GM21381 (cell line): ENCODE measurements around the gene RPP30.

Experiments
- ATAC-seq: cut with Tn5 transposase; IDR thresholded peaks from one replicate; pipeline ENCODE4 v1.9.1; 2021; ENCODE audit warnings: mild to moderate bottlenecking, moderate library complexity; ENCODE audit not compliant: unreplicated experiment

RPP30 gene

DNA sequence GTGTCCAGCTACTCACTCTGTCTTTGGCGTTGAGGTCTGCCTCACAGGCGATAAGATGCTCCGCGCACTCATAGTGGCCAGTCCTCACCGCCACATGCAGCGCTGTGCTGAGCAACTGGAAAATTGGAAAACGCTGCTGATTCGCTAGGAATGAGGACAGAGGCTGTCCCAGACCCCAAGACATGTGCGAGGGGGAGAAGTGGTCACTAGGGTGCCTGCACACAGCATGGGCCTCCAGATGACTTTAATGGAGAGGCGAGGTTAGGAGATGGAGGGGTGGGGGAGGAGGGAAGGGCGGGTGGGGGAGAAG is 43.9 kb downstream of the RPP30 start:
- ATAC-seq = no peak

GRCh38 chr10:90916392-90917237 is 44.8 kb downstream of the RPP30 start:
- no peak for ATAC-seq

DNA sequence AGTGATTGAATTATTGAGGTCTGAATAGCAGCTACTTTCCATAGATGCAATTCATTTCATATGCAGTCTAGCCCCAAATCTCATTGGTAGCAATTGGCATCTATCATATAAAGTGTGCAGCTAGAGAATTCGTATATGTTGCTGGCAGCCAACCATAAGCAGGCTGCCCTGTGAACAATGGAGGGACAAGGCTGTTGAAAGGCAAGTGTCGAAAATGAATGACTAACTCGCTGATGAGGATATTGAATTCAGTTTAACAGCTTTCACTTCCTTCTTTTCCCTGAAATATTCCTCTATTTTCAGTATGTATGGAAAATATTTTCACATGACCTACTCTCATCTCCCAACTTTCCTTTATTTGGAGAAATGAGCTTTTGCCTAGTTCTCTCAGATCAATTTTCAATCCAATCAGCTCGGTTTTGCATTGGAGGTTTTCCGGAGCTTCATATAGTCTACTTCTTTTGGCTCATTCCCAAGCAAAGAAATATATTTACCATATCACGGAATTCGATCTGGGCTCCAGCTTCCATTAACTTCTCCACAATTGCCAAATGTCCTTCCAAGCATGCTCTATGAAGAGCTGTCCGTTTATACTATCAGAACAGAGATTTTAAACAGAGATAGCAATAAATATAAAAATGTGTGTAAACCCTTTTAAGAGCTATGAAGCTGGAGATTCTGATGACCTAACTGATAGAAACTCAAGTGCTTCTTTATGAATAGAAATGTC is 45.6 kb downstream of the RPP30 start:
- no peak for ATAC-seq

DNA sequence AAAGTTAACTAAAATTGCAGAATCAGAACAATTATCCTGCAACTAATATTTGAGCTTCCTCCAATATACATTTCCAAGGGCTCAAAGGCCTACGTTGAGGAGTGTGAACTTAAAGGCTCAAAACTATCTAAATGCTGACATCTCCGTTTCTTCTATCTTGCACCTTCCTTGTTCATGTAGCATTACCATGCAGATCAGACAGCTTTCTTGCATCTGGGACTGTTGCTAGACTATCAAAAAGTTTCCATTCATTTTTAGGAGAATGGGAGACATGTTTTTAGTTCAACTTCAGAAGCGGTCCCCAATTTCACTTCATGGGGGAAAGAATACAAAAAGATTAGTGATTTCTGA is 46.2 kb downstream of the RPP30 start:
- ATAC-seq = no peak

- no peak for ATAC-seq
Observed at GRCh38 chr10:90919683-90920574, 48.2 kb downstream of the RPP30 start.

DNA sequence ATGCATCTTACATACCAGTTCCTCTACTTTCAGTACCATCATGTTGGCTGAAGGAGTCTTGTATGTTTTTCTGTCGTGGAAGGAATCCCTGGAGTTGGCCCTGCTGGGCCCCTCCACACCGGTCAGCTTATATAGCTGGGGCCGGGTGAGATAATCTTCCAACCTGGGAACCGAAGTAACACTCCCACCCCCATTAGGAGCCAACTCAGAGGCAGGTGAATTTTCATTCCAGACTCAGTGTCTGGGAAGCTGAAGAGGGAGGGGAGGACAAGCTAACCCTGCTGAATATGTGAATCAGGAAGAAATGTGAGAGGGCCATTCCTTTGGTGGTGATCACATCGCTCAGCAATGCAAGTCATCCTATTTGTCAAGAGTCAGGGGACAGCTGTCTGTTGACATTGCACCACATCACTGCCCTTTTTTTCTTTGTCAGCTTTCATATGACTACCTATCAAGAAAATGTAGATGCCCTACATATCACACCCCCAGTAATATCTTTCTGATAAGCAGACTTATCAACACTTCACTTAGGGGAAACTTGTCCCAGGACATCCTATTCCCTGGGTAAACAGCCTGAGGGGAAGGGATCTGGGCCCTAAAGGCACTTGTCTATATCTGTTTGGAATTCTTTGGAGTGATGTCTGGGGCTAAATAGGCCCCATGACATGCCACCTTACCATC is 49.4 kb downstream of the RPP30 start, which contains the start of gene ANKRD1:
ANKRD1 (minus strand) TSS at position 102 of the 681 bp plus-strand sequence; CDS start at position 42, 60 bp downstream.
- ATAC-seq = no peak

DNA sequence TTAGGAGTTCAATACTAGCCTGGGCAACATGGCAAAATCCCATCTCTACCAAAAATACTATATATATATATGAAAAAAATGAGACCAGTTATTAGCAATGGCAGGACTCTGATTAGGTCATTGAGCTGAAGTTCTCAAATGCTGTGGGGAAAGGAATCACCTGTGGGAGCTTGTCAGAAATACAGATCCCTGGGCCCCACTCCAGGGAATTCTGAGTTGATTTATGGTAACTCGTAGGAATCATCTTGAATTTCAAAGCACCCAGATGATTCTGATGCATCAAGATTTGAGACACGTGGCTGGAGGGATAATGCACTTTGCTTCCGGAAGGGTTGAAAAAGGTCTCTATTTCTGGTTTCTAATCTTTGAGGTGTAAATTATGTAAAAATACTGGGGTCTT is 50.1 kb downstream of the RPP30 start:
- no peak for ATAC-seq

- no peak for ATAC-seq
Observed at GRCh38 chr10:90923111-90923731, 51.4 kb downstream of the RPP30 start.

GRCh38 chr10:90924552-90924951 is 52.8 kb downstream of the RPP30 start:
- no peak for ATAC-seq

DNA sequence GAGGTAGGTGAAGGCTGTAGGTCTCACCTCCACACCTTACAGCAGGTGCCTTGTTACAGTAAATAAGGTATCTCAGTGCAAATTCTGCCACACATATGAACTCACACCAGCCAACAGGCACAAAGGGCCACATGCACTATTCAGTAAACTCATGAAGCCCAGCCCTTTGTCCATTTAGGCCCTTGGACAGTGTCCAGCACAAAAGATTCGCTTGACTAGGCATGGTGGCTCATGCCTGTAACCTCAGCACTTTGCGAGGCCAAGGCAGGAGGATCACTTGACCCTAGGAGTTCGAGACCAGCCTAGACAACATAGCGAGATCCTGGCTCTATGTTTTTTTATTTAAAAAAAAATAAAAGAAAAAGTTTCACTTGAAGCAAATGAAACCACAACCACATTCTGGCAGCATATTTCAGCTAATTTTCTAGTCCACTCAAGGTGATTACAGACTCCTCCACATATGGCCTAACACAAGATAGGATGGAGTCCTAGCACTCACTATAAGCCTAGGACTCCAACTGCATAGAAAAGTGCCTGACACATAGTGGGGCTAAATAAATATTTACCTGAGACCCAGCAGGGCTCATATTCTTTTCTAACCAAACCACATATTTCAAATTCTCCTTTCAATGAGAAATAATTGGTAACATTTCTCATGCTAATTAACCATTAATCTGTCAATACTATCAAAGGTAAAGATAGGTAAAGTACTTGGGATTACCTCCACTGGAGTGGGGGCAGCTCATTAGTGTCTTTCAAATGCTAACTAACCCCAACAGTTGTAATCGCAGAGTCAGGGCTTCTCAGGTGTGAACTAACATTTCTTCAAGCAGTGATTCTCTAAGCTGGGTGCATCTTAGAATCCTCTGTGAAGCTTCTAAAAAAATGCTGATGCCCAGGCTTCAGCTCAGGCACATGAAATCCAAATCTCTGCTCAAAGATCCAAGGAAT is 53.6 kb downstream of the RPP30 start:
- no peak for ATAC-seq

- no peak for ATAC-seq
Observed at GRCh38 chr10:90927293-90927692, 55.5 kb downstream of the RPP30 start.

DNA sequence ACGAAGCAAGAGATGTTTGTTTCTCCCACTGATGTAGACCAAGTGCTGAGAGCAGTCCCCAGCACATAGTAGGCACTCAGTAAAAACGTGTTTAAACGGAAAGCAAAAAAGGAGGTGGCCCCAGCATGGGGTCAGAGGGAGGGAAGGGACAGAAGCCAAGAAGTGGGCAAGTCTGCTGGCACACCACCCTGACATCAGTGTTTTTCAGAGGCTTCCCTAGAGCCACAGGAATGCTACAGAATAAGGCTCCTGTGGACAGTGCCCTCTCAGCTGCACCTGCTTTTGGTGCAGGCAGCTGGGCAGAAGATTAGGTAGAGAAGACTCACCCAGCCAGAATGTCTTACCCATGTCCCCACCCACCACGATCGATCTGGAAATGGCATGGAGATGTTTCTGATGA is 57.4 kb downstream of the RPP30 start:
- no peak for ATAC-seq

DNA sequence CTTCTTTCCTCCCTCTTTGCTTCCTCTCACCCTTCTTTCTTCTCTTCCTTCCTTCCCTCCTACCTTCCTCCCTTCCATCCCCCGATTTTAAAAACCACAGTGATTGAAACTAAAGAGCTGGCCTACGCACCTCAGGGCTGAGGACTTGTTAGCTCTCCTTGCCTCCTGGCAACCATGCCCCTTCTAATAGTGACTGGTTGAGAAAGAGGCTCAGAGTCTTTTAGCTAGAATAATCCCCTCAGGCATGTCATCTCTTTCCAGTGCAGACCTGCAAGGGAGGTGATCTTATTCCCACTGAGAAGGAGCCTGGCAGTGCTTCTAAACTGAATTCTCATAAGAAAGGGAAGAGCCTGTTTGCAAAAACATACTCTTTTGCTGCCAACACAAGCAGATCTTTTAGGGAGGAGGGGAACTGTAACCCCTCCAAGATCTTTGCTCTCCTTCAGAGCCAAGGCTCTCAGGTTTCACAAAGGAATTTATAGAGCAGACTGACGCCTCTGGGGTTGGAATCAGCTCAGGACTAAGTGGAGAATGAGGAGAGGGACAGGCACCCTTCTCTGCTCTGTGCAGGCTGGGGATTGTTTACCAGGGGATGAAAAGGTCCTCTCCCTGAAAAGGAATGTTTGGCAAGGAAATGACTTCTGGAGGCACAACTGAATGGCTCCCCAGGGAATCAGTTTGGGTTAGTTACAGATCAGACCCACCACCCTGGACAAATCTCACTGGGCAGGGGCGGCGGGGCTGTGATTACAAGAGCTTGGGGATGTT is 58.5 kb downstream of the RPP30 start:
- no peak for ATAC-seq

GRCh38 chr10:90930971-90931871 is 59.4 kb downstream of the RPP30 start:
- ATAC-seq = no peak

GRCh38 chr10:90935581-90936275 is 64.0 kb downstream of the RPP30 start:
- ATAC-seq = no peak

- no peak for ATAC-seq
Observed at GRCh38 chr10:90936276-90936659, 64.5 kb downstream of the RPP30 start.
